Psoas muscle (tissue), 8 donors: ENCODE data around the gene DLX4. TPM values are rescaled to one million over a fixed set of nuclear protein-coding genes. Genes with fewer than 3 reads are reported as not detected.

Experiments used
- ATAC-seq, 4 donors: fragments of 200-7000 bp; cut with Tn5 transposase; one replicate each; pipeline ENCODE4 v1.9.1; 2020; ENCODE audit warnings: moderate library complexity in 3 of 4, mild to moderate bottlenecking in 2 of 4
- DNase-seq, 2 donors: peaks; one replicate each; pipeline ENCODE4 v3.0.0-alpha.2; 2020
- H3K27ac ChIP-seq: fragments of 200-600 bp; one replicate; pipeline ENCODE4 v1.8.0; 2022
- H3K27me3 ChIP-seq, 3 donors: fragments of 200-600 bp in 1 of 3; one replicate each; pipeline versions ENCODE4 v1.6.1 to v1.8.0; 2013 to 2022; ENCODE audit warnings: low read length in 2 of 3, mild to moderate bottlenecking in 2 of 3, moderate library complexity in 1 of 3; ENCODE audit not compliant: insufficient read depth in 3 of 3
- H3K36me3 ChIP-seq, 2 donors: fragments of 200-600 bp in 1 of 2; one replicate each; pipeline versions ENCODE4 v1.6.1 to v1.8.0; 2013 to 2022; ENCODE audit warnings: low read depth in 1 of 2, mild to moderate bottlenecking in 1 of 2, moderate library complexity in 1 of 2; ENCODE audit not compliant: insufficient read depth in 1 of 2
- H3K4me1 ChIP-seq: fragments of 200-600 bp; one replicate; pipeline ENCODE4 v1.8.0; 2022
- H3K4me3 ChIP-seq: fragments of 200-600 bp; one replicate; pipeline ENCODE4 v1.8.0; 2022; ENCODE audit warnings: mild to moderate bottlenecking
- H3K9me3 ChIP-seq: fragments of 200-600 bp; one replicate; pipeline ENCODE4 v1.8.0; 2022
- WGBS, 3 donors: extraction: QIAGEN DNeasy Blood & Tissue Kit; methylation state at CpG; one replicate each; pipeline versions ENCODE4 v1.1.6 to v1.1.7; 2013; 5-methylcytosine and 5-hydroxymethylcytosine counted together
- intact Hi-C, 2 donors: fragments of 100-400 bp; cut with DNase I; formaldehyde crosslinking; loops; one replicate each; pipeline versions ENCODE4 v1.11.0 to v1.14.2; 2022
- long read RNA-seq, 2 donors: library from polyadenylated mRNA; unstranded; transcript quantifications; one replicate each; pipeline ENCODE4 v2.0.0, GENCODE V29; 2021
- polyA plus RNA-seq, 3 donors: library from polyadenylated mRNA; stranded (reverse); fragments of 200-250 nt; gene quantifications; one replicate each; pipeline ENCODE4 v1.2.3, GENCODE V29; 2013
- total RNA-seq, 4 donors: library from RNA; stranded (reverse); fragmentation: NEBNext Ultra II Directional in 2 of 4; extraction: Animal tissue kit (Norgen Biotek cat#: 25700) in 2 of 4; gene quantifications; one replicate each; pipeline versions ENCODE4 v1.2.1 to v1.2.4, GENCODE V29; 2021 to 2023
- TF ChIP-seq, protein P1 (sequence below): fragments of 200-600 bp; IDR thresholded peaks from one replicate; pipeline ENCODE4 v1.8.0; 2022; ENCODE audit warnings: antibody characterized with exemption
- donor health status: healthy with polysubstance abuse.
- donor health status: DM: no; HTN: no; CAD: no; lungs with moderate emphysema.
- donor health status: Bipolar disorder and iron deficiency.
- donor health status: healthy.
- donor health status: DM: yes; HTN: yes; CAD: no.
- donor health status: DM: no; HTN: no; CAD: no.
- donor health status: DM: no; HTN: no; CAD: no.
- donor health status: DM: yes; HTN: yes; CAD: no.

Gene DLX4, protein sequence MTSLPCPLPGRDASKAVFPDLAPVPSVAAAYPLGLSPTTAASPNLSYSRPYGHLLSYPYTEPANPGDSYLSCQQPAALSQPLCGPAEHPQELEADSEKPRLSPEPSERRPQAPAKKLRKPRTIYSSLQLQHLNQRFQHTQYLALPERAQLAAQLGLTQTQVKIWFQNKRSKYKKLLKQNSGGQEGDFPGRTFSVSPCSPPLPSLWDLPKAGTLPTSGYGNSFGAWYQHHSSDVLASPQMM
- total RNA-seq (not detected), polyA plus RNA-seq (not detected)
- long read RNA-seq, donor 1: 0 reads
- long read RNA-seq, donor 2, partial matches to known transcripts: 0 of 1 reads
- long read RNA-seq, donor 2, other reads (novel, unspliced or antisense): 1 of 1 reads

DNA sequence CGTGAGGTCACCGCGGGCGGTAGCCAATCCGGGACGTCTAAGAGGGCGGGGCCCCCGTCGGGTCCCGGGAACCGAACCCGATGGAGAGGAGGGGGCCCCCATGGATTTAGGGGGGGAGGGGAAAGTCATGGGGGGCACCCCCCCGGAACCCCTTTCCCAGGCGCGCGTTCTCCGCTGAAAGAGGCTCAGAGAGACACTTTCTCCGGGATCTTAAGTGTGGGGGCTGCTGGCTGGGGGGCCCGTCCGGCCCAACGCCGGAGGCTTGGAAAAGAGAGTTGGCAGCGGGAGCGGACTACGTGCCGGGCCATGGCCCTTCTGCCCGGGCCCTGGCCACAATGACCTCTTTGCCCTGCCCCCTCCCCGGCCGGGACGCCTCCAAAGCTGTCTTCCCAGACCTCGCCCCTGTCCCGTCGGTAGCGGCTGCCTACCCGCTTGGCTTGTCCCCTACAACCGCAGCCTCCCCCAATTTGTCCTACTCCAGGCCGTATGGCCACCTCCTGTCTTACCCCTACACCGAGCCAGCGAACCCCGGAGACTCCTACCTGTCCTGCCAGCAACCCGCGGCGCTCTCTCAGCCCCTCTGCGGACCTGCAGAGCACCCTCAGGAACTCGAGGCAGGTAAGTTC lies at the start of gene DLX4:
DLX4 (plus strand) TSS at position 57 of the 626 bp plus-strand sequence; CDS start at position 336, 279 bp downstream.
- peaks cover 0 to 100% (median 62%) of the 10 kb centered on the region in 3 donors for H3K27me3 ChIP-seq
- intact Hi-C loops: no loop called here
- H3K9me3 ChIP-seq: no peaks in the 10 kb centered on the region
- TF ChIP-seq, protein P1, sequence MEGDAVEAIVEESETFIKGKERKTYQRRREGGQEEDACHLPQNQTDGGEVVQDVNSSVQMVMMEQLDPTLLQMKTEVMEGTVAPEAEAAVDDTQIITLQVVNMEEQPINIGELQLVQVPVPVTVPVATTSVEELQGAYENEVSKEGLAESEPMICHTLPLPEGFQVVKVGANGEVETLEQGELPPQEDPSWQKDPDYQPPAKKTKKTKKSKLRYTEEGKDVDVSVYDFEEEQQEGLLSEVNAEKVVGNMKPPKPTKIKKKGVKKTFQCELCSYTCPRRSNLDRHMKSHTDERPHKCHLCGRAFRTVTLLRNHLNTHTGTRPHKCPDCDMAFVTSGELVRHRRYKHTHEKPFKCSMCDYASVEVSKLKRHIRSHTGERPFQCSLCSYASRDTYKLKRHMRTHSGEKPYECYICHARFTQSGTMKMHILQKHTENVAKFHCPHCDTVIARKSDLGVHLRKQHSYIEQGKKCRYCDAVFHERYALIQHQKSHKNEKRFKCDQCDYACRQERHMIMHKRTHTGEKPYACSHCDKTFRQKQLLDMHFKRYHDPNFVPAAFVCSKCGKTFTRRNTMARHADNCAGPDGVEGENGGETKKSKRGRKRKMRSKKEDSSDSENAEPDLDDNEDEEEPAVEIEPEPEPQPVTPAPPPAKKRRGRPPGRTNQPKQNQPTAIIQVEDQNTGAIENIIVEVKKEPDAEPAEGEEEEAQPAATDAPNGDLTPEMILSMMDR: no peak
- peaks cover 16% of the 10 kb centered on the region for H3K4me1 ChIP-seq
- WGBS, 3 donors: 1 to 2% (median 2%) methylated on average over 37 to 45 of the region's 45 CpGs
- peak in 3 of 4 donors; percentile 17 to 63 (median 49) for ATAC-seq
- H3K36me3 ChIP-seq: no peaks in the 10 kb centered on the region
- no peak within 1 kb of the TSS for H3K27ac ChIP-seq
- DNase-seq: no peak
- peak within 1 kb of the TSS; percentile 50 for H3K4me3 ChIP-seq

DNA sequence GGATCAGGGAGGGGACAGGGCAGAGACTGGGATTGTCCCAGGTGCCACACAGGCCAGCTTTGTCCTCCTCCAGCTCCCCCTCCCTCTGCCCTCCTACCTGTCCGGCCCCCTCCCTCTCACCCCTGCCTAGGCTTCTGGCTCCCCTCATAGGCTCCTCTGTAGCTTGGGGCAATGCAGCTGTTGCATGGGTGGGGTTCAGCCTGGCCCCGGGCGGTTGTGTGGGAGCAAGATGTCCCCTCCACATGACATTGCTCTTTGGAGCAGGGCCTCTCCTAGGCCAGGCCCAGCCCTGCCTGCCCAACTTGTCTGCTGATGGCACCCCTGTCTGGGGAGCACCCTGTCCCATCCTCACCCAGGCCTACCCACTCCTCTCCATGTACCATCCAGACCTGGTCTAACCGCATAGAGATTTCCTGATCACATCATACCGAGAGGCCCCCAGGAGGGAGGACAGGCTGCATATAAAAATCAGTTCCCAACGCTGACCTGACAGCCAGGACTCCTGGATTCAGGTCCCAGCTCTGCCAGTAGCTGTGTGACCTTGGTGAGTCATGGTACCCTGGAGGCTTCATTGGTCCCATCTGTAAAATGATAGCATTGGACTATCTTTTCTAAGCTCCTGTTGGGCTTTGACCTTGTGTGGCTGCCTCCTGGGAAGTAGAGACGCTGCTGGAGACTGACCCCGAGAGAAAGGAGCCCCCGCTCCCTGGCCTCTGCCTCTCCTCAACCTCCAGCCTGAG lies 48.8 kb upstream of the DLX4 start:
- no peaks in the 10 kb centered on the region for H3K4me1 ChIP-seq
- ATAC-seq: no peak

DNA sequence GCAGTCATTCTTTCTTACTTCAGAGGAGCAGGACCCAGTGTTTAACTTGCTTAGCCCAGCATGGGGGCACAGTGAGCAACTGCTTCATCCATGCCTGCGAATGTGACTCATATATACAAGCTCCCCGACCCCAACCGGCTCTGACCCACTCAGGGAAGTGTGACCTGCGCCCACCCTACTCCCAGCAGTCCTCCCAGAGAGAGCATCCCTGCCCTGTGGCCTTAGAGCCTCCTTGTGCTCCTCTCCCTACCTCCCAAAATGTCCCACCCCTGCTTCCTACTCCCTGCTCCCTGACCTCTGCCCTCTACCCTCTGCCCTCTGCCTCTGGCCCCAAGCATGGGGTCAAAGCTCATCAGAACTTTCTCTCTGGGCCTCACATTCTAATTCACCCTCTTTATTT lies 46.9 kb upstream of the DLX4 start:
- no peaks in the 10 kb centered on the region for H3K4me1 ChIP-seq
- ATAC-seq (no peak), DNase-seq (no peak)
- H3K4me3 ChIP-seq: no peak overlapping the region
- peaks cover 0 to 14% (median 0%) of the 10 kb centered on the region in 3 donors for H3K27me3 ChIP-seq
- intact Hi-C loops: no loop called here
- WGBS, 3 donors: 74 to 80% (median 80%) methylated on average over 4 of the region's 4 CpGs
- H3K9me3 ChIP-seq: no peaks in the 10 kb centered on the region
- TF ChIP-seq, protein P1: no peak
- H3K27ac ChIP-seq: no peak overlapping the region
- no peaks in the 10 kb centered on the region for H3K36me3 ChIP-seq

More for the DNA sequence above, 48.8 kb upstream of the DLX4 start:
- no peak overlapping the region for H3K4me3 ChIP-seq
- peaks cover 0 to 10% (median 0%) of the 10 kb centered on the region in 3 donors for H3K27me3 ChIP-seq
- no peak overlapping the region for H3K27ac ChIP-seq
- intact Hi-C loops: no loop called here
- no peak for DNase-seq
- no peaks in the 10 kb centered on the region for H3K9me3 ChIP-seq
- no peaks in the 10 kb centered on the region for H3K36me3 ChIP-seq
- TF ChIP-seq, protein P1: no peak
- 77 to 79% (median 77%) methylated on average over 8 to 9 of the region's 9 CpGs for WGBS, 3 donors

DNA sequence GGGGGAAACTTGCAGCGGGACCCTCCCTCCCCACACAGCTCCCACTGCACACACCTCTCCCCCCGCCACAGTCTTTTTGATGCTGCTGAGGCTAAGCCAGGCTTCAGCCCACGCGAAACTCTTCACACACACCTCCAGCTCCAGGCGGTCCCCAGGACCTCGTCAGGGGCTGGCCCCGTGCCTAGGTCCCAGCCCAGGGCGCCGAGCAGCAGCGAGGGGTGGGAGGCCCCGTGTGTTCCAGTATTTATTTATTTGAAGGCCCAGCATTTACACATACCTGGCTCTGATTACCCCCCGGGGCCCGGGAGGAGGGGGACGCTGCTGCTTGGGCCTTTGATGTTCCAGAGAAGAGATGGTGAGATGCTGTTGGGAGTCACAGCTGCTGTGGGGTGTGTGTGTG lies 44.9 kb upstream of the DLX4 start:
- Histone ChIP-seq H3K27me3 (peaks cover 0 to 21% (median 4%) of the 10 kb centered on the region in 3 donors), H3K27ac (no peak overlapping the region), H3K36me3 (no peaks in the 10 kb centered on the region), H3K4me3 (no peak overlapping the region), H3K4me1 (no peaks in the 10 kb centered on the region), H3K9me3 (no peaks in the 10 kb centered on the region)
- TF ChIP-seq, protein P1: no peak
- ATAC-seq: no peak
- 61 to 69% (median 65%) methylated on average over 14 of the region's 14 CpGs for WGBS, 3 donors
- intact Hi-C loops: no loop called here
- no peak for DNase-seq
